Thymus (tissue), 11 donors: Measurements from ENCODE around the gene KRTAP12-4. TPM values are rescaled to one million over a fixed set of nuclear protein-coding genes. Genes with fewer than 3 reads are reported as not detected.
"Not testable (repeated sequence)": the region's sequence is repeated elsewhere in the genome, so short reads cannot be mapped to it uniquely, and the experiment has no call there.

ENCODE experiments used
- DNase-seq, 9 donors: peaks; one replicate each; pipeline ENCODE4 v3.0.0-alpha.2; 2013; ENCODE audit warnings: low spot score in 9 of 9, low read depth in 6 of 9, missing footprints in 1 of 9
- H3K27ac ChIP-seq, 2 donors: one replicate each; pipeline ENCODE4 v1.5.1; 2013; ENCODE audit warnings: control low read depth in 1 of 2, low read depth in 1 of 2, low read length in 1 of 2, mild to moderate bottlenecking in 1 of 2, moderate library complexity in 1 of 2
- H3K27me3 ChIP-seq, 2 donors: one replicate each; pipeline ENCODE4 v1.5.1; 2013; ENCODE audit warnings: low read length in 1 of 2; ENCODE audit not compliant: control insufficient read depth in 2 of 2, insufficient read depth in 1 of 2
- H3K36me3 ChIP-seq, 2 donors: one replicate each; pipeline ENCODE4 v1.5.1; 2013; ENCODE audit warnings: low read length in 1 of 2, mild to moderate bottlenecking in 1 of 2, moderate library complexity in 1 of 2; ENCODE audit not compliant: control insufficient read depth in 2 of 2, insufficient read depth in 2 of 2
- H3K4me1 ChIP-seq, 2 donors: one replicate each; pipeline ENCODE4 v1.5.1; 2013; ENCODE audit warnings: low read length in 2 of 2; ENCODE audit not compliant: control insufficient read depth in 2 of 2, insufficient read depth in 2 of 2
- H3K4me3 ChIP-seq, 2 donors: one replicate each; pipeline ENCODE4 v1.5.1; 2013; ENCODE audit warnings: low read length in 2 of 2, control low read depth in 1 of 2, mild to moderate bottlenecking in 1 of 2
- H3K9me3 ChIP-seq, 2 donors: one replicate each; pipeline ENCODE4 v1.5.1; 2013; ENCODE audit warnings: low read length in 1 of 2, mild to moderate bottlenecking in 1 of 2; ENCODE audit not compliant: control insufficient read depth in 2 of 2, insufficient read depth in 1 of 2
- WGBS: extraction: QIAGEN DNeasy Blood & Tissue Kit; methylation state at CpG from one replicate; pipeline ENCODE4 v1.1.7; 2013; 5-methylcytosine and 5-hydroxymethylcytosine counted together
- polyA plus RNA-seq: library from polyadenylated mRNA; stranded (reverse); fragments of 200-250 nt; gene quantifications from one replicate; pipeline ENCODE4 v1.2.3, GENCODE V29; 2013
- total RNA-seq: library from RNA; stranded (reverse); fragments of 120-200 nt; gene quantifications from one replicate; pipeline ENCODE4 v1.2.4, GENCODE V29; 2013
- donor health status: healthy.

The KRTAP12-4 gene
- total and polyA plus RNA-seq, 2 donors = not detected

DNA sequence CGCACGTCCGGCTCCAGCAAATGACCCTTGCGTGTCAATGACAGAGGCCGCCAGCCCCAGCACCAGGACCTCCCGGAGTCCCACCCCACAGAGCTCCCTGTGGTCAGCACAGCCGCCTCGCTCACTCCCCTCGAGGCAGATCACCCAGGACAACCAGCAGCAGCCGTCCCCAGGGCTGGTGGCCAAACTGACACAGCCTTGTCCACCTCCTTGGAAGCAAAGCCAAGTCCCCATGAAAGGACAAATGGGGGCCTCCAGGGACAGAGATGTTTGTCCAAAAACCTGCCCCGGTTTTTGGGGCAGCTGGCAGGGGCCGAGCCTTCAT, 15.2 kb downstream of the KRTAP12-4 start:
- Histone ChIP-seq H3K36me3 (no peaks in the 10 kb centered on the region), H3K27me3 (no peaks in the 10 kb centered on the region), H3K9me3 (peaks cover 0 to 22% of the 10 kb centered on the region in 2 donors), H3K4me1 (no peaks in the 10 kb centered on the region), H3K27ac (no peak overlapping the region), H3K4me3 (no peak overlapping the region)
- 93% methylated on average over 12 of the region's 12 CpGs for WGBS
- DNase-seq = no peak

DNA sequence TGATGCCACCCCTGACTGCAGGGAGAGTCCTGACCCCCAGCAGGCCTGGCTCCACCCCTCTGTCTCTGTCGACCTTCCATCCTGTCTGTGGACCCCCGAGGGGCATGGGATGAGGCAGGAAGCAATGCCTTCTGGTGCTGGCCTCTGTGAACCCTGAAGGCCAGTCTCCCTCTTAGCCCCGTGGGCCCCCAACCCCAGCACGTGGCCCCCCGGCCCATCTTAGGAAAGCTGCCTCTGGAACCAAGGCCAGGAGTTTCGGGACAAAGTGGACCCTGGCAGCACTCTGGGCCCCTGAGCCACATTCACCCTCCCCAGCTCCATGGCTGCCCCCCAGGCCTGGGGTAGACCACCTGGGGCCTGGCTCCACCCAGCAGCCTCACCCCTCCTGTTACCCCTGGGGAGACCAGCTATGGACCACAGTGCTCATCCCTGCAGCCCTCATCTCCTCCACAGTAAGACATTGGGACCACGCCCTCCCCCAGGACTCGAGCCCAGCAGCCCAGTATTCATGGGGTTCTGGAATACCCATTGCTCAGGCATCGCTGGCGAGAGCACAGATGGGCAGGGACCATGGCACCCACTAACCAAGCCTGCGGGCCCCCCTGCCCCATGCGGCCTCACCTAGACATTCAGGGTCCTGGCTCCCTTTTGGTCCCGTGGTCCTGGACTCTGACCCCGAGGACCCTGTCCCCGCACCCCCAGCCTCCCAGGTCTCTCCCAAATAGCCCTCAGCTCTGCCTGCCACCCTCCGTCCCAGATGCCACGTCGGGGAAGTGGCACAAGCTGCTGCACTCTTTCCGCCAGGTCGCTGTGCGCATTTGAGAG, 15.7 kb downstream of the KRTAP12-4 start:
- not testable (repeated sequence) for H3K4me1 ChIP-seq, H3K36me3 ChIP-seq, H3K27me3 ChIP-seq, DNase-seq, H3K27ac ChIP-seq, H3K4me3 ChIP-seq
- H3K9me3 ChIP-seq = peaks cover 0 to 16% of the 10 kb centered on the region in 2 donors
- 82% methylated on average over 21 of the region's 21 CpGs for WGBS

DNA sequence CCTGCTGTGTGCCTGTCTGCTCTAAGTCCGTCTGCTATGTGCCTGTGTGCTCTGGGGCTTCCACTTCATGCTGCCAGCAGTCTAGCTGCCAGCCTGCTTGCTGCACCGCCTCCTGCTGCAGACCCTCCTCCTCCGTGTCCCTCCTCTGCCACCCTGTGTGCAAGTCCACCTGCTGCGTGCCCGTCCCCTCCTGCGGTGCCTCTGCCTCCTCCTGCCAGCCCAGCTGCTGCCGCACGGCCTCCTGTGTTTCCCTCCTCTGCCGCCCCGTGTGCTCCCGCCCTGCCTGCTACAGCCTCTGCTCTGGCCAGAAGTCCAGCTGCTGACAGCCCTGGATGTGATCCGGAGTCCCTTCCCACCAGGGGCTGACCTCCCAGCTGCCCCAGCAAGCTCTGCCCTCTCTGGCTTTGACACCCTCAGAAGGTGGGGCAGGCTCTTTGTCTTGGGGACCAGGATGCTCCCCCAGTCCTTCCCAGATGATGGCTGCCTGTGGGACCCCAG, 16.6 kb downstream of the KRTAP12-4 start:
- not testable (repeated sequence) for H3K4me3 ChIP-seq, H3K4me1 ChIP-seq, H3K27ac ChIP-seq, H3K27me3 ChIP-seq, DNase-seq, H3K36me3 ChIP-seq
- WGBS = 81% methylated on average over 12 of the region's 12 CpGs
- peaks cover 0 to 15% of the 10 kb centered on the region in 2 donors for H3K9me3 ChIP-seq

DNA sequence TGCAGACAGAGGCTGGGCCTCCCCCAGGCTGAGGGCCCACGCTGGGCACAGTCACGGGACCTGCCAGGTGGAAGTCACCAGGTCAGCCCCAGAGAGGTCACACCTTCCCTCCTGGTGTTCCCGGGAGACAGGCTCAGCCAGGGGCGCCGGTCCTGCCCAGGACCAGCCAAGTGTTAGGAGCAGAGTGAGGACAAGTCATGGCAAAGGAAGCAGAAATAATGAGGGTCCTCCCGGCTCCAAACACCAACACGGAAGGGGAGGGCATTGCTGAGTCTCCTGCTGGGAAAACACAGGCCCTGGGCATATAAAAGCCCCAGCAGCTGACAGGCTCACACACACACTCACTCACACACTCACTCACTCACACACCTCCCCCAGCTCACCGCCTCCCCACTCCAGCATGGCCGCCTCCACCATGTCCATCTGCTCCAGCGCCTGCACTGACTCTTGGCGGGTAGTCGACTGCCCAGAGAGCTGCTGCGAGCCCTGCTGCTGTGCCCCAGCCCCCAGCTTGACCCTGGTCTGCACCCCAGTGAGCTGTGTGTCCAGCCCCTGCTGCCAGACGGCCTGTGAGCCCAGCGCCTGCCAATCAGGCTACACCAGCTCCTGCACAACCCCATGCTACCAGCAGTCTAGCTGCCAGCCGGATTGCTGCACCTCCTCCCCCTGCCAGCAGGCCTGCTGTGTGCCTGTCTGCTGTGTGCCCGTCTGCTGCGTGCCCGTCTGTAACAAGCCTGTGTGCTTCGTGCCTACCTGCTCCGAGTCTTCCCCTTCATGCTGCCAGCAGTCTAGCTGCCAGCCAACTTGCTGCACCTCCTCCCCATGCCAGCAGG, 17.2 kb downstream of the KRTAP12-4 start, which contains the start of gene KRTAP10-10:
KRTAP10-10 (plus strand) TSS at position 339 of the 833 bp plus-strand sequence; CDS start at position 401, 62 bp downstream.
- DNase-seq = no peak
- H3K27ac ChIP-seq = no peak within 1 kb of the TSS
- H3K4me1 ChIP-seq = no peaks in the 10 kb centered on the region
- H3K9me3 ChIP-seq = peaks cover 0 to 15% of the 10 kb centered on the region in 2 donors
- no peak within 1 kb of the TSS for H3K4me3 ChIP-seq
- no peaks in the 10 kb centered on the region for H3K27me3 ChIP-seq
- WGBS = 75% methylated on average over 21 of the region's 21 CpGs
- no peaks in the 10 kb centered on the region for H3K36me3 ChIP-seq

DNA sequence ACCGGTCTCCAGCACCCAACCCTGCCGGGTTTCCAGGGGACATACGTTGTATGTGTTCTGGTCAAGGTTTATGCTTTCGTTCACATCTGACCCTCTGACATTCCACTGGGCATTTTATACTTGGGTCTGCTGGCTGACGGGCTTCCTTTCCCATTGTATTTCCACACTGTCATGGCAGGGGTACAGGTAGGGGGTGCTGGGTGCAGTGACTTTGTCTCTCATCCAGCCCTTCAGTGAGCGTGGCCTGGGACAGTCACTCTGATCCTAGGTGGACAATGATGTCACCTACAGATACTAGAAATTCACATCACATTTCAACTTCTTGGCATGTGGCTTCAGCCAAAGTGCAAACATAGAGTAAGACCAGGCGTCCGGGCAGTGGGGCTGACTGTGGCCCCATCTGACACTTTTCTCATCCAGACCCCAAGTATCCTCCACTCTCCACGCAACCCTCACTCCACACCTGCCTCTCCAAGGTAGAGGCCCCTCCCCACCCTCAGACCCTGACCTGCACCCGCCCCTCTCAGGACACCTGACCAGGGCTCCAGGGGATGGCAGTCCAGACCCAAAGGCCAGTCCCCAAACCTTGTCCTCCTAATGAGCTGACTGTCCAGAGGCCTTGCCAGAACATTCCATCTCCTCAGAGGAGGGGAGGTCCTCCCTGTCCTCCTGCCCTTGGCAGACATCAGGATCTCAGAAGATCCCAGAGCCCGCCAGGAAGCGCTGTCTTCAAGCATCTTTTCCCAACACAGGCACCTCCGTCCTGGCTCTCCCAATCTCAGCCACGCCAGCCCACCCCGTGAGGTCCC, 18.0 kb downstream of the KRTAP12-4 start:
- no peak overlapping the region for H3K27ac ChIP-seq
- no peaks in the 10 kb centered on the region for H3K36me3 ChIP-seq
- DNase-seq = no peak
- H3K4me3 ChIP-seq = no peak overlapping the region
- no peaks in the 10 kb centered on the region for H3K27me3 ChIP-seq
- 91% methylated on average over 15 of the region's 15 CpGs for WGBS
- no peaks in the 10 kb centered on the region for H3K4me1 ChIP-seq
- H3K9me3 ChIP-seq = peaks cover 0 to 15% of the 10 kb centered on the region in 2 donors

DNA sequence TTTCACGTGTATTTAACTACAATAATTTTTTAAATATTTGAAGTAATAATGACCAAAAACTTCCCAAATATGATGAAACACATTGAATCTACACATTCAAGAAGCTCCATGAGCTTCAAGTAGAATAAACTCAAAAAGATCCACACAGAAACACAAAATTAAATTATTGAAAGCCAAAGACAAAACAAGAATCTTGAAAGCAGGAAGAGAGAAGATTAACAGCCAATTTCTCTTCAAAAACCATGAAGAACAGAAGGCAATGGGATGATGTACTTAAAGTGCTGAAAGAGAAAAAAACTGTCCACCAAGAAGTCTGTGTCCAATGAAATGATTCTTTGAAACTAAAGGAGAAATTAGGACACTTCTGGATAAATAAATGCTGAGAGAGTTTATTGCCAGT, 22.4 kb downstream of the KRTAP12-4 start:
- Histone ChIP-seq H3K4me3 (no peak overlapping the region), H3K27ac (no peak overlapping the region), H3K27me3 (no peaks in the 10 kb centered on the region), H3K36me3 (no peaks in the 10 kb centered on the region), H3K9me3 (peaks cover 0 to 20% of the 10 kb centered on the region in 2 donors), H3K4me1 (no peaks in the 10 kb centered on the region)
- WGBS = 93% methylated on average over 1 of the region's 1 CpG
- DNase-seq = no peak

DNA sequence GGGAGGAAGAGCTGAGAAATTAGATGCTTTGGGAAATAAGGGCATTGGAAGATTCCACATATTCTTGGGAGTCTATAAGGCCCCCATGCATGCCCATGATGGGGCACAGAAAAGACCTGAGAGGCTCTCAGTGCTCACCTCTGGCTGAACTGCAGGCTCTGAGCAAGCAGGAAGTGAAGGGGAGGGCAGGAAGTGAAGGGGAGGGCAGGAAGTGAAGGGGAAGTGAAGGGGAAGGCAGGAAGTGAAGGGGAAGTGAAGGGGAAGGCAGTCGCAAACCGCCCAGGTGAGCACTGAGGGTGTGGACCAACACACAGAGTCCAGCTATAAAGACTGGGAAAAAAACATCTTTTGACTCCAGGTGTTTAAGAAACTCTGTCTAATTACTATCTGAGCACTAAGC, 24.0 kb downstream of the KRTAP12-4 start:
- Histone ChIP-seq H3K9me3 (peaks cover 0 to 27% of the 10 kb centered on the region in 2 donors), H3K4me1 (no peaks in the 10 kb centered on the region), H3K4me3 (no peak overlapping the region), H3K27ac (no peak overlapping the region), H3K27me3 (no peaks in the 10 kb centered on the region), H3K36me3 (no peaks in the 10 kb centered on the region)
- WGBS = 84% methylated on average over 2 of the region's 2 CpGs
- DNase-seq = no peak

DNA sequence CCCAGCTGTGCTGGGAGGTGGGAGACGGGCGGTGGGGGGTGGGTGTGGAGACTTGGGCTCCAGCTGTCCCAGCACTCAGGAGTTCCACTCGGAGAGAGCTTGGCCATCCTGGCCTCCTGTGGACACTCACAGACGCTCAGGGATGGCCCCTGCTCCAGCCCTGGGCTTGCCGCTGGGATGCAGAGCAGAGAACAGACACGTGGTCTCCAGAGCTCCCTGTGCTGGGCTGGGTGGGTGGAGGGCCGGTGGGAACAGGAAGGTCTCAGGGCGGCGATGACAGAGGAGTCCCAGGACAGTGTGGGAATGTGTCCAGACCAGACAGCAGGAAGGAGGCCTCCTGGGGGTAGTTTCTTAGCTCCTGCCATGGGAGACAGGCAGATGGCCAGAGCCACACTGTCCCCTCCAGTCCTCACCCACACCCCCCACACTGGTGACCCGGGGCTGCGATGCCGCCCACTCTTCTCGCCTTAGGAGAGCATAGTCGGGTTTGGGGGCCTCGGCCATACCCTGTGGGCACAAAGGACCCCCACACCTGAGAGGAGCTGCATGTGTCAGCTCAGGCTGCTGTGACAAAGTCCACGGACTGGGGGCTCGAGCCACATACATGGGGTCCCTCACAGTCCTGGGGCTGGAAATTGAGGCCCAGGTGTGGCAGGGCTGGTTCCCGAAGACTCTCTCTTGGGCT, 25.6 kb downstream of the KRTAP12-4 start:
- no peaks in the 10 kb centered on the region for H3K27me3 ChIP-seq
- H3K9me3 ChIP-seq = peaks cover 0 to 32% of the 10 kb centered on the region in 2 donors
- H3K4me1 ChIP-seq = no peaks in the 10 kb centered on the region
- no peak for DNase-seq
- 89% methylated on average over 18 of the region's 18 CpGs for WGBS
- no peak overlapping the region for H3K4me3 ChIP-seq
- H3K36me3 ChIP-seq = no peaks in the 10 kb centered on the region
- no peak overlapping the region for H3K27ac ChIP-seq
